HG03103 (cell line): ENCODE measurements around the gene GPR42.

ENCODE experiments used
- ATAC-seq: cut with Tn5 transposase; IDR thresholded peaks from one replicate; pipeline ENCODE4 v1.9.1; 2021; ENCODE audit warnings: low read depth; ENCODE audit not compliant: unreplicated experiment

Gene GPR42

GRCh38 chr19:35370722-35371121, at the start of gene GPR42:
TSS of gene GPR42 (plus strand) at chr19:35371068. CDS start at chr19:35371360, 292 bp downstream.
- no peak for ATAC-seq

- ATAC-seq = no peak
Measured at GRCh38 chr19:35321291-35321690, 49.6 kb upstream of the GPR42 start.

- no peak for ATAC-seq
Measured at GRCh38 chr19:35322014-35322413, 48.9 kb upstream of the GPR42 start.

- no peak for ATAC-seq
Measured at GRCh38 chr19:35327642-35328041, 43.2 kb upstream of the GPR42 start.

- no peak for ATAC-seq
Measured at GRCh38 chr19:35328851-35329285, 42.0 kb upstream of the GPR42 start, which contains the start of gene CD22. TSS of gene CD22 (plus strand) at chr19:35329187. CDS start at chr19:35332041, 2,854 bp downstream.

- ATAC-seq = no peak
Measured at GRCh38 chr19:35329323-35329722, 41.5 kb upstream of the GPR42 start.

- ATAC-seq = no peak
Measured at GRCh38 chr19:35330475-35330874, 40.4 kb upstream of the GPR42 start.

- no peak for ATAC-seq
Measured at GRCh38 chr19:35331551-35332214, 39.2 kb upstream of the GPR42 start.

GRCh38 chr19:35332817-35333216, 38.1 kb upstream of the GPR42 start:
- no peak for ATAC-seq

GRCh38 chr19:35334144-35334753, 36.6 kb upstream of the GPR42 start:
- no peak for ATAC-seq

- no peak for ATAC-seq
Measured at GRCh38 chr19:35336166-35336955, 34.5 kb upstream of the GPR42 start.

GRCh38 chr19:35337097-35337983, 33.5 kb upstream of the GPR42 start:
- ATAC-seq = no peak

- no peak for ATAC-seq
Measured at GRCh38 chr19:35337984-35338296, 32.9 kb upstream of the GPR42 start.

GRCh38 chr19:35340431-35340830, 30.4 kb upstream of the GPR42 start:
- ATAC-seq = no peak

GRCh38 chr19:35341006-35341405, 29.9 kb upstream of the GPR42 start:
- no peak for ATAC-seq

GRCh38 chr19:35341565-35342225, 29.2 kb upstream of the GPR42 start:
- no peak for ATAC-seq

GRCh38 chr19:35342430-35342829, 28.4 kb upstream of the GPR42 start:
- no peak for ATAC-seq

GRCh38 chr19:35344511-35345031, 26.3 kb upstream of the GPR42 start:
- ATAC-seq = no peak

- ATAC-seq = no peak
Measured at GRCh38 chr19:35345671-35346111, 25.2 kb upstream of the GPR42 start.
